GM18526 (cell line): ENCODE data around the gene RPL23.

ENCODE experiments used
- POLR2A ChIP-seq: IDR thresholded peaks from 3 replicates; pipeline ENCODE4 v1.6.1; 2011; ENCODE audit not compliant: insufficient read length; ENCODE audit errors: extremely low read depth

The RPL23 gene

GRCh38 chr17:38853292-38854219 is at the start of gene RPL23:
Gene RPL23 (minus strand): TSS chr17:38853721. CDS start chr17:38853710, 11 bp downstream.
- TF ChIP-seq POLR2A, result peak; percentile 97

- TF ChIP-seq POLR2A, result no peak
These were observed 47.6 kb upstream of the RPL23 start for GRCh38 chr17:38900978-38901656.

GRCh38 chr17:38899421-38899820 is 45.9 kb upstream of the RPL23 start:
- no peak for TF ChIP-seq POLR2A

GRCh38 chr17:38898812-38899348 is 45.4 kb upstream of the RPL23 start:
- peak; percentile 35 for TF ChIP-seq POLR2A

GRCh38 chr17:38898291-38898679 is 44.8 kb upstream of the RPL23 start:
- no peak for TF ChIP-seq POLR2A

- no peak for TF ChIP-seq POLR2A
These were observed 44.3 kb upstream of the RPL23 start for GRCh38 chr17:38897671-38898290.

- no peak for TF ChIP-seq POLR2A
These were observed 43.7 kb upstream of the RPL23 start for GRCh38 chr17:38897176-38897575.

GRCh38 chr17:38896346-38896954 is 42.9 kb upstream of the RPL23 start:
- TF ChIP-seq POLR2A, result no peak

- no peak for TF ChIP-seq POLR2A
These were observed 40.8 kb upstream of the RPL23 start for GRCh38 chr17:38894276-38894675.

- TF ChIP-seq POLR2A, result no peak
These were observed 40.1 kb upstream of the RPL23 start for GRCh38 chr17:38893607-38894006.

- no peak for TF ChIP-seq POLR2A
These were observed 39.6 kb upstream of the RPL23 start for GRCh38 chr17:38893113-38893512.

- no peak for TF ChIP-seq POLR2A
These were observed 39.1 kb upstream of the RPL23 start for GRCh38 chr17:38892620-38893019.

- TF ChIP-seq POLR2A, result no peak
These were observed 38.6 kb upstream of the RPL23 start for GRCh38 chr17:38892083-38892482.

GRCh38 chr17:38891441-38891840 is 37.9 kb upstream of the RPL23 start:
- TF ChIP-seq POLR2A, result no peak

- TF ChIP-seq POLR2A, result no peak
These were observed 36.9 kb upstream of the RPL23 start for GRCh38 chr17:38890410-38890746.

GRCh38 chr17:38889745-38890409 is 36.4 kb upstream of the RPL23 start:
- TF ChIP-seq POLR2A, result no peak
